HCT116 (cell line): Measurements from ENCODE around the gene DUOXA2. TPM values are rescaled to one million over a fixed set of nuclear protein-coding genes. Genes with fewer than 3 reads are reported as not detected.
"Not testable (repeated sequence)": the region's sequence is repeated elsewhere in the genome, so short reads cannot be mapped to it uniquely, and the experiment has no call there.

Source experiments
- ATAC-seq: fragments of 200-7000 bp; cut with Tn5 transposase; 2 replicates; pipeline ENCODE4 v1.9.1; 2020; ENCODE audit warnings: mild to moderate bottlenecking, moderate library complexity
- BruUV-seq: library from RNA; stranded (reverse); fragments of 400-500 nt; replicated peaks from 2 replicates; lab custom pipeline; 2021; lab: Mats Ljungman, UMichigan
- CTCF ChIA-PET: fragments of 300-600 bp; sonication (Branson Sonifier 250); formaldehyde crosslinking; loops from one replicate; lab custom pipeline; 2021; ENCODE audit warnings: antibody characterized with exemption; lab: Charles Lee
- POLR2A ChIA-PET: fragments of 300-600, 350-600 bp; sonication (Branson Sonifier 250); formaldehyde crosslinking; loops from one replicate; lab custom pipeline; 2021; ENCODE audit warnings: antibody characterized with exemption; lab: Charles Lee
- RAD21 ChIA-PET, 2 experiments: fragments of 300-600 bp; sonication (Branson Sonifier 250); formaldehyde crosslinking; loops; one replicate each; lab custom pipeline; 2023; ENCODE audit warnings: low total read pairs in 2 of 2; ENCODE audit not compliant: uncharacterized antibody in 2 of 2, unreplicated experiment in 2 of 2, low non-redundant PET in 1 of 2; lab: Charles Lee
- DNase-seq: peaks from one replicate; pipeline ENCODE4 v3.0.0-alpha.2; 2010; ENCODE audit warnings: low read depth, low spot score
- H2AFZ ChIP-seq: fragments of 200-600 bp; shearing (Covaris generic), sonication (generic); 2 replicates; pipeline ENCODE4 v1.6.1; 2017; ENCODE audit warnings: low read depth, mixed run types, mixed read lengths, antibody characterized with exemption, low read length; ENCODE audit not compliant: poor library complexity, severe bottlenecking
- H3K27ac ChIP-seq: 2 replicates; pipeline ENCODE4 v1.5.1; 2012; ENCODE audit warnings: low read depth, low read length
- H3K27me3 ChIP-seq: fragments of 200-600 bp; sonication (generic); 2 replicates; pipeline ENCODE4 v1.6.1; 2016; ENCODE audit warnings: mixed run types, low read length, mixed read lengths; ENCODE audit not compliant: insufficient read depth
- H3K36me3 ChIP-seq, 2 experiments: fragments of 200-500 bp in 1 of 2; fragments of 200-600 bp in 1 of 2; sonication (Bioruptor generic) in 1 of 2; sonication (generic) in 1 of 2; 2 replicates each; pipeline versions ENCODE4 v1.5.1 to v1.6.1; 2014 to 2016; ENCODE audit warnings: low read length in 2 of 2, inconsistent platforms in 1 of 2, mixed read lengths in 1 of 2, mixed run types in 1 of 2; ENCODE audit not compliant: insufficient read depth in 2 of 2, control insufficient read depth in 1 of 2
- H3K4me1 ChIP-seq, 2 experiments: fragments of 200-600 bp in 1 of 2; sonication (generic) in 1 of 2; 2 replicates each; pipeline versions ENCODE4 v1.5.1 to v1.6.1; 2012 to 2017; ENCODE audit warnings: low read length in 2 of 2, inconsistent platforms in 1 of 2, mild to moderate bottlenecking in 1 of 2, mixed read lengths in 1 of 2, mixed run types in 1 of 2, moderate library complexity in 1 of 2; ENCODE audit not compliant: insufficient read depth in 2 of 2, control insufficient read depth in 1 of 2
- H3K4me2 ChIP-seq: fragments of 200-600 bp; sonication (generic); 2 replicates; pipeline ENCODE4 v1.6.1; 2017; ENCODE audit warnings: mixed run types, low read length, mixed read lengths
- H3K4me3 ChIP-seq, 2 experiments: fragments of 200-600 bp in 1 of 2; sonication (generic) in 1 of 2; replicated peaks in 1 of 2; 2 replicates each; pipeline ENCODE4 v1.5.1; 2011 to 2016; ENCODE audit warnings: low read length in 2 of 2, control low read depth in 1 of 2, low read depth in 1 of 2, mild to moderate bottlenecking in 1 of 2, mixed read lengths in 1 of 2, mixed run types in 1 of 2
- H3K79me2 ChIP-seq: fragments of 200-600 bp; sonication (generic); 2 replicates; pipeline ENCODE4 v1.6.1; 2017; ENCODE audit warnings: mild to moderate bottlenecking, mixed run types, low read length, moderate library complexity, mixed read lengths; ENCODE audit not compliant: insufficient read depth
- H3K9ac ChIP-seq: fragments of 200-600 bp; sonication (generic); 2 replicates; pipeline ENCODE4 v1.6.1; 2016; ENCODE audit warnings: low read length, mixed read lengths
- H3K9me2 ChIP-seq: fragments of 200-600 bp; sonication (generic), shearing (Covaris generic); 2 replicates; pipeline ENCODE4 v1.6.1; 2017; ENCODE audit warnings: mixed run types, mild to moderate bottlenecking, moderate library complexity; ENCODE audit not compliant: insufficient read depth
- H3K9me3 ChIP-seq, 2 experiments: fragments of 200-500 bp in 1 of 2; fragments of 200-600 bp in 1 of 2; sonication (Bioruptor generic) in 1 of 2; sonication (generic) in 1 of 2; 2 replicates each; pipeline ENCODE4 v1.6.1; 2014 to 2017; ENCODE audit warnings: low read length in 2 of 2, mixed read lengths in 2 of 2, inconsistent platforms in 1 of 2, low read depth in 1 of 2, mild to moderate bottlenecking in 1 of 2, mixed run types in 1 of 2, moderate library complexity in 1 of 2; ENCODE audit not compliant: control insufficient read depth in 1 of 2, insufficient read depth in 1 of 2
- H4K20me1 ChIP-seq: fragments of 200-600 bp; sonication (generic), shearing (Covaris generic); 2 replicates; pipeline ENCODE4 v1.6.1; 2017; ENCODE audit warnings: mixed run types, mild to moderate bottlenecking, moderate library complexity; ENCODE audit not compliant: insufficient read depth
- CEBPB ChIP-seq: IDR thresholded peaks from 2 replicates; pipeline ENCODE4 v1.6.1; 2012; ENCODE audit warnings: low read depth
- ELF1 ChIP-seq: IDR thresholded peaks from 2 replicates; pipeline ENCODE4 v1.6.1; 2012; ENCODE audit warnings: low read depth, borderline replicate concordance
- EZH2 ChIP-seq: fragments of 200-600 bp; sonication (generic); IDR thresholded peaks from 2 replicates; pipeline ENCODE4 v1.6.1; 2017; ENCODE audit warnings: antibody characterized with exemption, mixed run types
- JUND ChIP-seq: IDR thresholded peaks from 2 replicates; pipeline ENCODE4 v1.6.1; 2012
- POLR2A ChIP-seq: IDR thresholded peaks from 2 replicates; pipeline ENCODE4 v1.7.0; 2011; ENCODE audit warnings: borderline replicate concordance; ENCODE audit not compliant: insufficient read depth, insufficient read length; ENCODE audit errors: extremely low read depth
- RAD21 ChIP-seq: IDR thresholded peaks from 2 replicates; pipeline ENCODE4 v1.6.1; 2012; ENCODE audit warnings: low read depth, mild to moderate bottlenecking
- SIN3A ChIP-seq: IDR thresholded peaks from 2 replicates; pipeline ENCODE4 v1.6.1; 2012; ENCODE audit warnings: low read depth
- SP1 ChIP-seq: IDR thresholded peaks from 2 replicates; pipeline ENCODE4 v1.6.1; 2012; ENCODE audit warnings: low read depth
- SRF ChIP-seq: IDR thresholded peaks from 2 replicates; pipeline ENCODE4 v1.6.1; 2012; ENCODE audit warnings: low read depth
- TCF7L2 ChIP-seq: IDR thresholded peaks from 2 replicates; pipeline ENCODE4 v1.7.0; 2011; ENCODE audit warnings: borderline replicate concordance, inconsistent platforms; ENCODE audit not compliant: insufficient read depth, insufficient read length; ENCODE audit errors: extremely low read depth
- YY1 ChIP-seq: IDR thresholded peaks from 2 replicates; pipeline ENCODE4 v1.6.1; 2011; ENCODE audit warnings: low read length, low read depth, moderate library complexity, mild to moderate bottlenecking; ENCODE audit not compliant: insufficient replicate concordance; ENCODE audit errors: extremely low read depth
- ZNF274 ChIP-seq: fragments of 200-500 bp; sonication (Bioruptor generic); IDR thresholded peaks from 2 replicates; pipeline ENCODE4 v1.6.1; 2014; ENCODE audit warnings: mild to moderate bottlenecking, low read depth, low read length, inconsistent platforms
- intact Hi-C: fragments of 100-400 bp; cut with micrococcal nuclease; formaldehyde crosslinking; loops from 2 replicates; pipeline ENCODE4 v1.10.0; 2022
- total RNA-seq: library from RNA; stranded (reverse); gene quantifications from one replicate; pipeline ENCODE4 v1.2.1, GENCODE V29; 2021; ENCODE audit not compliant: unreplicated experiment
- TF ChIP-seq, protein P1 (sequence below): IDR thresholded peaks from 2 replicates; pipeline ENCODE4 v1.6.1; 2011; ENCODE audit warnings: mild to moderate bottlenecking, low read length, moderate library complexity; ENCODE audit not compliant: insufficient replicate concordance; ENCODE audit errors: extremely low read depth
- TF ChIP-seq, protein P2 (sequence below): IDR thresholded peaks from 2 replicates; pipeline ENCODE4 v1.6.1; 2012
- TF ChIP-seq, protein P3 (sequence below): IDR thresholded peaks from 2 replicates; pipeline ENCODE4 v1.6.1; 2012

The DUOXA2 gene
- total RNA-seq, 1 experiment from 2014 or later = not detected

DNA sequence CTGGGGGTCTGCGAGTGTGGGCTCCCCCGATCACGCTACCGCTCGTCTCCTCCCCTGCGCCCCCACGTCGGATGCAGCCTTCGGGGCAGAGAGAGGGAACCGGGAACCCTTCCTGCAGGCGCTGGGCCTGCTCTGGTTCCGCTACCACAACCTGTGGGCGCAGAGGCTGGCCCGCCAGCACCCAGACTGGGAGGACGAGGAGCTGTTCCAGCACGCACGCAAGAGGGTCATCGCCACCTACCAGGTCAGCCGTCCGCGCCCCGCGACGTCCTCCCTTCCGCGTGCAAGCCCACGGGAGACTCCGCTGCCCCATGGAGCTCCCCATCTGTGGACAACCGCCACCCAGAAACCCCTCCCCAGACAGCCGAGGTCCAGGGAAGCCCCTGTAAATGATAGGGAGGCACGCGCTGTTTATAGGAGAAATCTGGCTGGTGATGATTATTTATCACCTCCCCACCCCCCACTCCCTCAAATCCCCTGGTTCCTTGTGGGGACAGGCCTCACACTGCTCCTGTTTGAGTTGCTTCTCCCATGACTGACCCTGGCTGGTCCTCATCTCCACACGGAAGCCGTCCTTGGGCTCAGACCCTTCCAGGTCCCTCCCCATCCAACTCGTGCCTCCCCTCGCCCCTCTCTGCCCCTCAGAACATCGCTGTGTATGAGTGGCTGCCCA lies 21.7 kb downstream of the DUOXA2 start:
- H3K36me3 ChIP-seq, ATAC-seq, H2AFZ ChIP-seq, H3K9me2 ChIP-seq, RAD21 ChIA-PET, BruUV-seq, DNase-seq, H3K9me3 ChIP-seq, H3K27ac ChIP-seq, H3K4me2 ChIP-seq, H4K20me1 ChIP-seq, H3K79me2 ChIP-seq, CTCF ChIA-PET, H3K9ac ChIP-seq, POLR2A ChIA-PET, intact Hi-C loops, H3K27me3 ChIP-seq, H3K4me1 ChIP-seq, H3K4me3 ChIP-seq: not testable (repeated sequence)

- H3K9ac ChIP-seq = no peak overlapping the region
- H3K9me3 ChIP-seq = no peaks in the 10 kb centered on the region
- no peak for ATAC-seq
- intact Hi-C loops = no loop called here
- no peaks in the 10 kb centered on the region for H3K4me1 ChIP-seq
- H3K4me3 ChIP-seq = no peak overlapping the region
- H3K36me3 ChIP-seq = peaks cover 0 to 5% of the 10 kb centered on the region in 2 experiments; a peak in 1 of 4 replicates
- no peaks in the 10 kb centered on the region for H3K79me2 ChIP-seq
- POLR2A ChIA-PET = no interaction called here
- no peaks in the 10 kb centered on the region for H3K9me2 ChIP-seq
- no peaks in the 10 kb centered on the region for H3K27me3 ChIP-seq
- no TSS peak for BruUV-seq
- H2AFZ ChIP-seq = no peak overlapping the region
- CTCF ChIA-PET = no interaction called here
- no peak for TF ChIP-seq POLR2A
- TF ChIP-seq, protein P1, sequence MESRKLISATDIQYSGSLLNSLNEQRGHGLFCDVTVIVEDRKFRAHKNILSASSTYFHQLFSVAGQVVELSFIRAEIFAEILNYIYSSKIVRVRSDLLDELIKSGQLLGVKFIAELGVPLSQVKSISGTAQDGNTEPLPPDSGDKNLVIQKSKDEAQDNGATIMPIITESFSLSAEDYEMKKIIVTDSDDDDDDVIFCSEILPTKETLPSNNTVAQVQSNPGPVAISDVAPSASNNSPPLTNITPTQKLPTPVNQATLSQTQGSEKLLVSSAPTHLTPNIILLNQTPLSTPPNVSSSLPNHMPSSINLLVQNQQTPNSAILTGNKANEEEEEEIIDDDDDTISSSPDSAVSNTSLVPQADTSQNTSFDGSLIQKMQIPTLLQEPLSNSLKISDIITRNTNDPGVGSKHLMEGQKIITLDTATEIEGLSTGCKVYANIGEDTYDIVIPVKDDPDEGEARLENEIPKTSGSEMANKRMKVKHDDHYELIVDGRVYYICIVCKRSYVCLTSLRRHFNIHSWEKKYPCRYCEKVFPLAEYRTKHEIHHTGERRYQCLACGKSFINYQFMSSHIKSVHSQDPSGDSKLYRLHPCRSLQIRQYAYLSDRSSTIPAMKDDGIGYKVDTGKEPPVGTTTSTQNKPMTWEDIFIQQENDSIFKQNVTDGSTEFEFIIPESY = no peak
- no peak for TF ChIP-seq SRF
- TF ChIP-seq TCF7L2 = no peak
- no peak for TF ChIP-seq RAD21
- TF ChIP-seq, protein P2, sequence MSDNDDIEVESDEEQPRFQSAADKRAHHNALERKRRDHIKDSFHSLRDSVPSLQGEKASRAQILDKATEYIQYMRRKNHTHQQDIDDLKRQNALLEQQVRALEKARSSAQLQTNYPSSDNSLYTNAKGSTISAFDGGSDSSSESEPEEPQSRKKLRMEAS = no peak
- TF ChIP-seq SP1 = no peak
- no peak for TF ChIP-seq ZNF274
- TF ChIP-seq JUND = no peak
- no peak for TF ChIP-seq CEBPB
- no peak for TF ChIP-seq EZH2
- TF ChIP-seq SIN3A = no peak
- no peak for TF ChIP-seq ELF1
- TF ChIP-seq, protein P3, sequence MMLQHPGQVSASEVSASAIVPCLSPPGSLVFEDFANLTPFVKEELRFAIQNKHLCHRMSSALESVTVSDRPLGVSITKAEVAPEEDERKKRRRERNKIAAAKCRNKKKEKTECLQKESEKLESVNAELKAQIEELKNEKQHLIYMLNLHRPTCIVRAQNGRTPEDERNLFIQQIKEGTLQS = no peak
- no peak for TF ChIP-seq YY1
- TF ChIP-seq, all 23 proteins: peak for 0
- H3K27ac ChIP-seq = no peak overlapping the region
- no peak for DNase-seq
- RAD21 ChIA-PET = no interaction called here
- H3K4me2 ChIP-seq = no peak overlapping the region
- H4K20me1 ChIP-seq = no peaks in the 10 kb centered on the region
Observed at GRCh38 chr15:45136378-45136764, 22.2 kb downstream of the DUOXA2 start.
